K562 (cell line): Measurements from ENCODE around the gene CERCAM. TPM values are rescaled to one million over a fixed set of nuclear protein-coding genes. Genes with fewer than 3 reads are reported as not detected.
A peak's percentile ranks its signal among the peaks of the same experiment; 100 is the strongest.

Source experiments
- ATAC-seq: fragments of 200-7000 bp; cut with Tn5 transposase; 3 replicates; pipeline ENCODE4 v1.9.1; 2020; ENCODE audit warnings: moderate library complexity
- BruUV-seq: library from RNA; stranded (reverse); fragments of 400-500 nt; replicated peaks from 2 replicates; lab custom pipeline; 2021; lab: Mats Ljungman, UMichigan
- CTCF ChIA-PET: fragments of 300-600 bp; formaldehyde crosslinking; extraction: SDS; loops from one replicate; lab custom pipeline; 2021; ENCODE audit warnings: low intra/inter-chr PET ratio; lab: Yijun Ruan, JAX
- POLR2A ChIA-PET: fragments of 300-600, 350-650 bp; sonication (Branson Sonifier 250); formaldehyde crosslinking; extraction: SDS; loops from one replicate; lab custom pipeline; 2021; ENCODE audit warnings: antibody characterized with exemption, inconsistent platforms; lab: Yijun Ruan, JAX
- DNase-seq, 4 experiments: peaks; one replicate each; pipeline versions ENCODE4 v3.0.0 to v3.0.0-alpha.2; 2011 to 2018; ENCODE audit warnings: low spot score in 3 of 4, mixed read lengths in 3 of 4; ENCODE audit errors: extremely low read depth in 1 of 4
- FAIRE-seq: peaks from 2 replicates; lab custom pipeline; 2011; peaks lifted over from hg19 to GRCh38; lab: Jason Lieb, UNC
- H2AFZ ChIP-seq: 2 replicates; pipeline ENCODE4 v1.6.0; 2011; ENCODE audit warnings: low read depth, low read length, control low read depth, inconsistent platforms
- H3K27ac ChIP-seq: fragments of 200-600 bp; 3 replicates; pipeline ENCODE4 v1.8.0; 2011; ENCODE audit warnings: low read depth, mild to moderate bottlenecking, control low read depth, inconsistent platforms, low read length, moderate library complexity, mixed read lengths; ENCODE audit errors: extremely low read depth
- H3K27me3 ChIP-seq, 2 experiments: fragments of 300-600 bp in 1 of 2; 2 replicates in 1 of 2; 3 replicates in 1 of 2; pipeline versions ENCODE4 v1.6.0 to v1.8.0; 2011; ENCODE audit warnings: inconsistent platforms in 2 of 2, low read length in 2 of 2, mild to moderate bottlenecking in 1 of 2, mixed read lengths in 1 of 2, moderate library complexity in 1 of 2; ENCODE audit not compliant: control insufficient read depth in 2 of 2, insufficient read depth in 2 of 2
- H3K36me3 ChIP-seq: fragments of 300-600 bp; 3 replicates; pipeline ENCODE4 v1.8.0; 2011; ENCODE audit warnings: mild to moderate bottlenecking, low read length, inconsistent platforms; ENCODE audit not compliant: control insufficient read depth, insufficient read depth
- H3K4me1 ChIP-seq, 2 experiments: fragments of 200-600 bp in 1 of 2; replicated peaks in 1 of 2; 2 replicates in 1 of 2; 3 replicates in 1 of 2; pipeline versions ENCODE4 v1.5.1 to v1.8.0; 2011; ENCODE audit warnings: inconsistent platforms in 2 of 2, low read length in 2 of 2, mild to moderate bottlenecking in 1 of 2, mixed read lengths in 1 of 2, moderate library complexity in 1 of 2; ENCODE audit not compliant: control insufficient read depth in 2 of 2, insufficient read depth in 2 of 2
- H3K4me2 ChIP-seq: 2 replicates; pipeline ENCODE4 v1.6.1; 2011; ENCODE audit warnings: low read length, control low read depth, inconsistent platforms, mixed read lengths; ENCODE audit not compliant: insufficient read depth
- H3K4me3 ChIP-seq: fragments of 200-600 bp; sonication (generic), shearing (Covaris generic); 2 replicates; pipeline ENCODE4 v1.5.1; 2016; ENCODE audit warnings: control low read depth, inconsistent platforms
- H3K79me2 ChIP-seq: fragments of 200-600 bp; 3 replicates; pipeline ENCODE4 v1.8.0; 2011; ENCODE audit warnings: low read length, inconsistent platforms; ENCODE audit not compliant: control insufficient read depth, insufficient read depth
- H3K9ac ChIP-seq, 2 experiments: 2 replicates each; pipeline versions ENCODE4 v1.6.0 to v1.6.1; 2011; ENCODE audit warnings: low read depth in 2 of 2, low read length in 2 of 2, control low read depth in 1 of 2, inconsistent platforms in 1 of 2, mild to moderate bottlenecking in 1 of 2, mixed read lengths in 1 of 2; ENCODE audit not compliant: insufficient read depth in 1 of 2
- H3K9me1 ChIP-seq: one replicate; pipeline ENCODE4 v1.6.0; 2011; ENCODE audit warnings: inconsistent platforms, mild to moderate bottlenecking, low read length, moderate library complexity; ENCODE audit not compliant: control insufficient read depth, insufficient read depth
- H3K9me3 ChIP-seq: replicated peaks from 2 replicates; pipeline ENCODE4 v1.5.1; 2011; ENCODE audit warnings: low read depth, low read length, inconsistent platforms; ENCODE audit not compliant: control insufficient read depth, insufficient read depth
- H4K20me1 ChIP-seq: replicated peaks from 2 replicates; pipeline ENCODE4 v1.6.1; 2011; ENCODE audit warnings: low read length, inconsistent platforms, mixed read lengths; ENCODE audit not compliant: control insufficient read depth, insufficient read depth
- E2F8 ChIP-seq: fragments of 450-650 bp; IDR thresholded peaks from 2 replicates; pipeline ENCODE4 v1.7.1; 2018; ENCODE audit warnings: mild to moderate bottlenecking, low read depth; ENCODE audit not compliant: partially characterized antibody
- KAT2B ChIP-seq: IDR thresholded peaks from one replicate; pipeline ENCODE4 v1.6.1; 2012; ENCODE audit warnings: low read depth, mild to moderate bottlenecking, control low read depth, inconsistent platforms, low read length, moderate library complexity
- MCM7 ChIP-seq, 2 experiments: fragments of 450-650 bp; IDR thresholded peaks; 2 replicates each; pipeline ENCODE4 v1.6.1; 2016 to 2018
- MLLT1 ChIP-seq, 2 experiments: fragments of 450-650 bp; IDR thresholded peaks; 2 replicates each; pipeline ENCODE4 v1.6.1; 2016
- SNIP1 ChIP-seq: fragments of 450-650 bp; IDR thresholded peaks from 2 replicates; pipeline ENCODE4 v1.7.1; 2017; ENCODE audit warnings: low read depth, mild to moderate bottlenecking
- WGBS: fragments of 100-300 bp; shearing (Covaris generic); methylation state at CpG from one replicate; pipeline ENCODE4 v1.1.6; 2016; ENCODE audit warnings: low coverage, mixed read lengths; ENCODE audit not compliant: insufficient coverage; ENCODE audit errors: missing lambda C conversion rate; 5-methylcytosine and 5-hydroxymethylcytosine counted together
- in situ Hi-C: fragments of 300-500 bp; cut with MboI; formaldehyde crosslinking; loops from 4 replicates; pipeline ENCODE4 v1.15.0; 2018; ENCODE audit warnings: inconsistent platforms, mixed read lengths
- intact Hi-C: fragments of 100-400 bp; cut with micrococcal nuclease; formaldehyde crosslinking; loops from 2 replicates; pipeline ENCODE4 v1.14.2; 2022
- polyA plus RNA-seq, 8 experiments: library from polyadenylated mRNA; depleted of rRNA in 4 of 8; stranded (reverse) in 5 of 8; unstranded in 3 of 8; fragments of >200 nt; fragmentation: Nextera tagmentation in 2 of 8; fragmentation: Illumina TruSeq in 1 of 8; extraction: Ambion mirVana in 2 of 8; extraction: Trizol in 1 of 8; gene quantifications; 2 replicates each; pipeline versions ENCODE4 v1.2.1 to v1.2.3, GENCODE V29; 2011 to 2014; ENCODE audit warnings: inconsistent platforms in 1 of 8, missing spikeins in 1 of 8
- total RNA-seq, 7 experiments: library from RNA; depleted of rRNA in 6 of 7; stranded (reverse); fragments of >200 nt in 6 of 7; fragmentation: Illumina TruSeq in 2 of 7; extraction: Trizol in 2 of 7; gene quantifications; 2 replicates each; pipeline versions ENCODE4 v1.2.1 to v1.2.3, GENCODE V29; 2011 to 2021; ENCODE audit warnings: low replicate concordance in 1 of 7

CERCAM gene
- total and polyA plus RNA-seq, 9 of the 15 experiments (the other 6 are each of a cell fraction or from before 2014, with no cell fraction given) = 0.75 to 24.0 (median 18.0) TPM

- H2AFZ ChIP-seq = no peak overlapping the region
Measured at GRCh38 chr9:128397831-128398230, 22.8 kb upstream of the CERCAM start.

GRCh38 chr9:128399861-128400260, 20.8 kb upstream of the CERCAM start:
- FAIRE-seq = no peak
- no peak overlapping the region for H3K4me3 ChIP-seq
- no peak overlapping the region for H2AFZ ChIP-seq
- H3K36me3 ChIP-seq = no peaks in the 10 kb centered on the region
- H3K9me3 ChIP-seq = no peaks in the 10 kb centered on the region
- ChIA-PET CTCF (no interaction called here), POLR2A (no interaction called here)
- H3K79me2 ChIP-seq = no peaks in the 10 kb centered on the region
- H3K9me1 ChIP-seq = no peaks in the 10 kb centered on the region
- WGBS = 9% methylated on average over 3 of the region's 3 CpGs
- no peak overlapping the region for H3K4me2 ChIP-seq
- intact Hi-C loops (no loop called here), in situ Hi-C loops (no loop called here)
- no TSS peak for BruUV-seq
- no peak for DNase-seq
- H3K4me1 ChIP-seq = no peaks in the 10 kb centered on the region; a peak in 1 of 5 replicates
- TF ChIP-seq MLLT1 (IDR thresholded peaks at IDR 0.05) (no peak), E2F8 (no peak), KAT2B (no peak)
- no peak for ATAC-seq
- H3K27me3 ChIP-seq = peaks cover 12 to 33% of the 10 kb centered on the region in 2 experiments
- no peaks in the 10 kb centered on the region for H4K20me1 ChIP-seq
- H3K27ac ChIP-seq = no peak overlapping the region
- H3K9ac ChIP-seq = no peak overlapping the region

More at GRCh38 chr9:128397831-128398230, 22.8 kb upstream of the CERCAM start:
- peaks cover under 1% of the 10 kb centered on the region; the same call in 1 of the 3 replicates for H3K36me3 ChIP-seq
- H3K9me1 ChIP-seq = no peaks in the 10 kb centered on the region
- ChIA-PET POLR2A (interaction anchor here (1.9 kb wide), 1 partner anchor 27 kb away, joined by 8 read pairs; the partner anchor contains the start of gene URM1), CTCF (no interaction called here)
- in situ Hi-C loops = no loop called here
- WGBS = 19% methylated on average over 7 of the region's 7 CpGs
- FAIRE-seq = no peak
- no TSS peak for BruUV-seq
- H3K27me3 ChIP-seq = peaks cover 12 to 30% of the 10 kb centered on the region in 2 experiments
- H3K4me2 ChIP-seq = no peak overlapping the region
- no peaks in the 10 kb centered on the region for H4K20me1 ChIP-seq
- ATAC-seq = peak; percentile 26; the same call in 2 of the 3 replicates
- H3K27ac ChIP-seq = no peak overlapping the region
- H3K4me3 ChIP-seq = no peak overlapping the region
- no peak overlapping the region for H3K9ac ChIP-seq
- H3K4me1 ChIP-seq = peaks cover 0 to 10% of the 10 kb centered on the region in 2 experiments; a peak in 3 of 5 replicates
- H3K79me2 ChIP-seq = no peaks in the 10 kb centered on the region
- 0 out of 4 replicates have a peak, but pooled peaks of 1 of the 2 experiments have one; percentile 5 for TF ChIP-seq MCM7 (IDR thresholded peaks at IDR 0.05)
- TF ChIP-seq SNIP1 = no peak
- TF ChIP-seq, all 486 proteins: peak for 1
- no peak for DNase-seq
- intact Hi-C loops = no loop called here
- H3K9me3 ChIP-seq = no peaks in the 10 kb centered on the region
